HCT116 (cell line): ENCODE measurements around the gene CMC1.

Experiments used
- CBX3 ChIP-seq: IDR thresholded peaks from 2 replicates; pipeline ENCODE4 v1.6.1; 2012; ENCODE audit warnings: low read depth
- CEBPB ChIP-seq: IDR thresholded peaks from 2 replicates; pipeline ENCODE4 v1.6.1; 2012; ENCODE audit warnings: low read depth
- EZH2phosphoT487 ChIP-seq: fragments of 200-600 bp; IDR thresholded peaks from 2 replicates; pipeline ENCODE4 v1.6.1; 2018; ENCODE audit warnings: antibody characterized with exemption, borderline replicate concordance
- FOSL1 ChIP-seq: IDR thresholded peaks from 2 replicates; pipeline ENCODE4 v1.6.1; 2012; ENCODE audit warnings: low read depth
- POLR2A ChIP-seq: IDR thresholded peaks from 2 replicates; pipeline ENCODE4 v1.7.0; 2011; ENCODE audit warnings: borderline replicate concordance; ENCODE audit not compliant: insufficient read depth, insufficient read length; ENCODE audit errors: extremely low read depth
- POLR2AphosphoS5 ChIP-seq: IDR thresholded peaks from 2 replicates; pipeline ENCODE4 v1.6.1; 2011; ENCODE audit warnings: mild to moderate bottlenecking, low read depth, low read length, moderate library complexity
- TCF7L2 ChIP-seq: IDR thresholded peaks from 2 replicates; pipeline ENCODE4 v1.7.0; 2011; ENCODE audit warnings: borderline replicate concordance, inconsistent platforms; ENCODE audit not compliant: insufficient read depth, insufficient read length; ENCODE audit errors: extremely low read depth
- TF ChIP-seq, protein P1 (sequence below), 3 experiments: fragments of 200-600 bp in 1 of 3; sonication (generic) in 1 of 3; IDR thresholded peaks in 2 of 3; conservative IDR thresholded peaks in 1 of 3; 2 replicates each; pipeline ENCODE4 v1.5.1; 2012 to 2017; ENCODE audit warnings: low read depth in 2 of 3, low read length in 2 of 3, antibody characterized with exemption in 1 of 3, borderline replicate concordance in 1 of 3, control low read depth in 1 of 3, mild to moderate bottlenecking in 1 of 3, mixed read lengths in 1 of 3, mixed run types in 1 of 3, moderate library complexity in 1 of 3; ENCODE audit not compliant: insufficient read depth in 1 of 3

DNA sequence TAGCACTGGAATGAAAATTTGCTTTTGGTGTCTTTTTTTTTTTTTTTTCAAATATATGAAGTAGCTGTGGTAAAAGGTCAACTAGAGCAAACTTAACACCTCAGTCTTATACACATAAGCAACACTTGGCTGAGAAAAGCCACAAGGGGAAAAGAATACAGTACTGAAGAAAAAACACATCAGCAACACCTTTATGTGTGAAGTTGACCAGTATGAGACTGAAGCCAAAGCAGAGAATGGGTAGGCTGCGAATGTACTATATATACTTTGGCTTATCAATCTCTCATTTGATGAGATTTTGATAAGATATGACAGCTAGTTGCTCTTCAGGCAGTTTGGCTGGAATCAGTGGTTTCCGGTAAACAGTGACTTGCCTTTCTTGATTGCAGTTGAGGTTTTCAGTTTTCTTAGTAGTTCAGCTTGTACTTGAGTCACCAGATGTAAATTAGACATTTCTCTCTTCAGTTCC lies 85.1 kb downstream of the CMC1 start:
- TF ChIP-seq, protein P1, sequence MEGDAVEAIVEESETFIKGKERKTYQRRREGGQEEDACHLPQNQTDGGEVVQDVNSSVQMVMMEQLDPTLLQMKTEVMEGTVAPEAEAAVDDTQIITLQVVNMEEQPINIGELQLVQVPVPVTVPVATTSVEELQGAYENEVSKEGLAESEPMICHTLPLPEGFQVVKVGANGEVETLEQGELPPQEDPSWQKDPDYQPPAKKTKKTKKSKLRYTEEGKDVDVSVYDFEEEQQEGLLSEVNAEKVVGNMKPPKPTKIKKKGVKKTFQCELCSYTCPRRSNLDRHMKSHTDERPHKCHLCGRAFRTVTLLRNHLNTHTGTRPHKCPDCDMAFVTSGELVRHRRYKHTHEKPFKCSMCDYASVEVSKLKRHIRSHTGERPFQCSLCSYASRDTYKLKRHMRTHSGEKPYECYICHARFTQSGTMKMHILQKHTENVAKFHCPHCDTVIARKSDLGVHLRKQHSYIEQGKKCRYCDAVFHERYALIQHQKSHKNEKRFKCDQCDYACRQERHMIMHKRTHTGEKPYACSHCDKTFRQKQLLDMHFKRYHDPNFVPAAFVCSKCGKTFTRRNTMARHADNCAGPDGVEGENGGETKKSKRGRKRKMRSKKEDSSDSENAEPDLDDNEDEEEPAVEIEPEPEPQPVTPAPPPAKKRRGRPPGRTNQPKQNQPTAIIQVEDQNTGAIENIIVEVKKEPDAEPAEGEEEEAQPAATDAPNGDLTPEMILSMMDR (IDR thresholded peaks at IDR 0.05 in 2 of 3, conservative IDR thresholded peaks at IDR 0.05 in 1 of 3; ENCODE audit: borderline replicate concordance in 1 of 3, insufficient read depth in 1 of 3, low read depth in 2 of 3, low read length in 2 of 3) = no peak
- no peak for TF ChIP-seq FOSL1
- no peak for TF ChIP-seq TCF7L2
- TF ChIP-seq POLR2A = no peak
- TF ChIP-seq CBX3 = no peak
- no peak for TF ChIP-seq EZH2phosphoT487
- TF ChIP-seq CEBPB = no peak
- TF ChIP-seq POLR2AphosphoS5 = no peak
